Measurements from ENCODE around the gene UBE2C. TPM values are rescaled to one million over a fixed set of nuclear protein-coding genes. Genes with fewer than 3 reads are reported as not detected.
"Not testable (repeated sequence)": the region's sequence is repeated elsewhere in the genome, so short reads cannot be mapped to it uniquely, and the experiment has no call there.

The UBE2C gene
- total RNA-seq (1 to 10 TPM in 1 of 4 donors, not detected in 3; 3.3 TPM), polyA plus RNA-seq (10 to 100 TPM; 12.6 to 90.3 (median 29.6) TPM)

DNA sequence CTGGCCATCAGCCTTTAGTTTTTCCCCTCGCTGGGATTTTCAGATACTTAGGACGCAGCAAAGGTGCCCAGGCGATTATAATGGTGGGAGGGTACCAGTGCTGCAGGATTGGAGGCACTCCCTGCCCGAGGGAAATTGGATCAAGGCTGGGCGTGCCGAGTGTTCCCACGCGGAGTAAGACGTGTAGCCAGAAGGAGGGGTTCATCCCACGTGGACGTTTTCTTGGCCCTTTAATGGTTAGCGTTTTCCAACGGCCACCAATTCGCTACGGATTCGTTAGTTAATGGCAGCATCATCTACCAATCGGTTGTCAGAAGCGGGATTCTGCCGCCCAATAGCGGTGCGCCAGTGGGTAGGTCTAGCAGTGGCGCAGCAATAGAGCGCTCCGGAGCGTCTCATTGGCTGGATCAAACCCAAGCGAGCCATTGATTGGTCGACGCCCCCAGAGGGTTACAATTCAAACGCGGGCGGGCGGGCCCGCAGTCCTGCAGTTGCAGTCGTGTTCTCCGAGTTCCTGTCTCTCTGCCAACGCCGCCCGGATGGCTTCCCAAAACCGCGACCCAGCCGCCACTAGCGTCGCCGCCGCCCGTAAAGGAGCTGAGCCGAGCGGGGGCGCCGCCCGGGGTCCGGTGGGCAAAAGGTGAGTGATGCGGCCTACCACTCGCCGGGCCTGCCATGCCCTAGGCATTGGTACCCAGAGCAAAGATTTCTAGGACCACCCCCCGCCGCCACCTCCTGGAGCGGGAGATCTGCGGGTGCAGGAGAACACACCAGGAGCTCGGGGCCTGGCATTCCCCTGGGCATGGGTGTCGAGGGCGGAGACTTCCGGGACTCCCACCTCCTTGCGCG, at the start of gene UBE2C:
TSS of gene UBE2C (plus strand) at position 488 of the 849 bp plus-strand sequence. CDS start at position 540, 52 bp downstream.
- WGBS, 2 donors, result 0 to 2% methylated on average over 65 of the region's 65 CpGs
- DNase-seq, result peak; percentile 99
- Histone ChIP-seq H3K36me3 (peaks cover 14 to 43% (median 36%) of the 10 kb centered on the region in 4 donors), H3K9me3 (no peaks in the 10 kb centered on the region), H3K4me3 (peak within 1 kb of the TSS; percentile 23 to 61 (median 52)), H3K27me3 (no peaks in the 10 kb centered on the region), H3K27ac (peak within 1 kb of the TSS; percentile 53 to 69 (median 64)), H3K4me1 (peaks cover 0 to 19% (median 9%) of the 10 kb centered on the region in 4 donors)
- no peak for TF ChIP-seq POLR2A (IDR thresholded peaks at IDR 0.05)
- TF ChIP-seq POLR2AphosphoS5 (IDR thresholded peaks at IDR 0.05), result peak; percentile 19 to 75 (median 63)
- intact Hi-C loops (cut with DNase I), result loop anchor here (10.0 kb wide), 1 partner anchor 122 kb away; the partner anchor contains the start of gene PCIF1

DNA sequence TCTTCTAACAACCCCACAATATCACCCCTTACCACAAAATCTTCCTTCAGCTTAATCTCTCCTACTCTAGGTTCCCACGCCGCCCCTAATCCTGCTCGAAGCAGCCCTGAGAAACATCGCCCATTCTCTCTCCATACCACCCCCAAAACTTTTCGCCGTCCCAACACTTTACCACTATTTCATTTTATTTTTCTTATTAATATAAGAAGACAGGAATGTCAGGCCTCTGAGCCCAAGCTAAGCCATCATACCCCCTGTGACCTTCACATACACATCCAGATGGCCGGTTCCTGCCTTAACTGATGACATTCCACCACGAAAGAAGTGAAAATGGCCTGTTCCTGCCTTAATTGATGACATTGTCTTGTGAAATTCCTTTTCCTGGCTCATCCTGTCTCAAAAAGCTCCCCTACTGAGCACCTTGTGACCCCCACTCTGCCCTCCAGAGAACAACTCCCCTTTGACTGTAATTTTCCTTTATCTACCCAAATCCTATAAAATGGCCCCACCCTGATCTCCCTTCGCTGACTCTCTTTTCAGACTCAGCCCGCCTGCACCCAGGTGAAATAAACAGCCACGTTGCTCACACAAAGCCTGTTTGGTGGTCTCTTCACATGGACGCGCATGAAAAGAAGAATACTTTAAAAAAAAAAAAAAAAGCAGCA, 47.7 kb upstream of the UBE2C start:
- H3K4me1 ChIP-seq; DNase-seq; H3K27ac ChIP-seq; H3K36me3 ChIP-seq; intact Hi-C loops (cut with DNase I); H3K27me3 ChIP-seq; H3K4me3 ChIP-seq; H3K9me3 ChIP-seq: not testable (repeated sequence)
- 72 to 83% methylated on average over 13 of the region's 13 CpGs for WGBS, 2 donors

DNA sequence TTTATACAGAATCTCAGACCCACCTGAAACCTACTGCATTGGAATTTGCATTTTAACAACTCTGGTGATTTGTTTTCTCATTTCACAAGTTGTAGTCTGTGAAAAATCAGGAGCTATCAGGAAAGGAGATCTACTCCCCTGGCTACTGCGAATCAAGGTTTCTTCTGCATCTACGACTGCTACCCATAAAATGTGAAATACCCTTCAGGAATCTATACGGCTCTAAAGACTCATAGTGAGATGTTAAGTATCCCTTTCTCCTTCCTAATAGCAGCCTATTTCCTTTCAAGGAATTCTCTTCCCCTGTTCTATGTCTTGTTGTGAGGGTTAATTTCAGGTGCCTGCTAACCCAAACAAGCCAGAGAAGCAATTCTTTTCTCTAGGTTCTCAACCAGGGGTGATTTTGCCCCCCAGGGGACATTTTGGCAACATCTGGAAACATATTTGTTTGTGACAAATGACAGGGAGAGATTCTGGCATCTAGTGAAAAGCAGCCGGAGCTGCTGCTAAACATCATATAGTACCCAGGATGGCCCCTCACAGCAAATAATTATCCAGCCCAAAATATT, 47.1 kb upstream of the UBE2C start:
- no peaks in the 10 kb centered on the region for H3K4me1 ChIP-seq
- 75 to 79% methylated on average over 4 of the region's 4 CpGs for WGBS, 2 donors
- intact Hi-C loops (cut with DNase I), result no loop called here
- no peaks in the 10 kb centered on the region for H3K36me3 ChIP-seq
- no peaks in the 10 kb centered on the region for H3K27me3 ChIP-seq
- TF ChIP-seq POLR2A (IDR thresholded peaks at IDR 0.05), result no peak
- TF ChIP-seq POLR2AphosphoS5 (IDR thresholded peaks at IDR 0.05), result no peak
- TF ChIP-seq EP300 (IDR thresholded peaks at IDR 0.05), result no peak
- TF ChIP-seq CTCF (IDR thresholded peaks at IDR 0.05), result no peak
- H3K4me3 ChIP-seq, result no peak overlapping the region
- DNase-seq, result no peak
- no peak overlapping the region for H3K27ac ChIP-seq
- no peaks in the 10 kb centered on the region for H3K9me3 ChIP-seq

DNA sequence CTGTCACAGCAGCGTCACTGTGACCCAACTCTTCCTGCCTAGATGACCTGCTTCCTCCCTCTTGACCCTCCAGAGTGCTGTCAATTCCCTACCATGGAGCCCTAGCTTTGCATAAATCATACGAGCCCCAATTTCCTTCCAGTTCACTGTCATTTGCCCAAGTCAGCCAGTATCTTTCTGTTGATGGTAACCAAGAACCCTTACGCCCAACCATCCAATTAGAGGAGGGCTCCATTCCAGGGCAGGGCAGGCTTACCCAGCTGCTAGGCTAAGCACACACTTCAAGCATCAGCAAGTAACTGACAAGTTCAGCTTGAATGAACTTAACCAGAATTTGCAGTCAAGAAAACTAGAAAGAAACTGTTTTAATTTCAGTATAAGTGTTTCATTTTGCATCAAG, 46.5 kb upstream of the UBE2C start:
- Histone ChIP-seq H3K27me3 (no peaks in the 10 kb centered on the region), H3K36me3 (no peaks in the 10 kb centered on the region), H3K9me3 (no peaks in the 10 kb centered on the region), H3K27ac (no peak overlapping the region), H3K4me1 (peaks cover 0 to 3% (median 1%) of the 10 kb centered on the region in 4 donors), H3K4me3 (no peak overlapping the region)
- intact Hi-C loops (cut with DNase I), result no loop called here
- no peak for TF ChIP-seq POLR2A (IDR thresholded peaks at IDR 0.05)
- TF ChIP-seq POLR2AphosphoS5 (IDR thresholded peaks at IDR 0.05), result no peak
- TF ChIP-seq CTCF (IDR thresholded peaks at IDR 0.05), result no peak
- no peak for TF ChIP-seq EP300 (IDR thresholded peaks at IDR 0.05)
- WGBS, 2 donors, result 61 to 79% methylated on average over 3 of the region's 3 CpGs
- no peak for DNase-seq

- H3K27ac ChIP-seq, result no peak overlapping the region
- H3K36me3 ChIP-seq, result no peaks in the 10 kb centered on the region
- TF ChIP-seq POLR2A (IDR thresholded peaks at IDR 0.05), result no peak
- TF ChIP-seq CTCF (IDR thresholded peaks at IDR 0.05), result no peak
- TF ChIP-seq EP300 (IDR thresholded peaks at IDR 0.05), result no peak
- TF ChIP-seq POLR2AphosphoS5 (IDR thresholded peaks at IDR 0.05), result no peak
- intact Hi-C loops (cut with DNase I), result no loop called here
- H3K27me3 ChIP-seq, result no peaks in the 10 kb centered on the region
- H3K9me3 ChIP-seq, result no peaks in the 10 kb centered on the region
- no peak overlapping the region for H3K4me3 ChIP-seq
- H3K4me1 ChIP-seq, result peaks cover 0 to 14% (median 9%) of the 10 kb centered on the region in 4 donors
- no peak for DNase-seq
Measured at GRCh38 chr20:45768479-45768878, 44.0 kb upstream of the UBE2C start.
